Kidney epithelial cell (primary cell): ENCODE results near the gene ULK4. TPM values are rescaled to one million over a fixed set of nuclear protein-coding genes. Genes with fewer than 3 reads are reported as not detected.

Experiments
- DNase-seq: peaks from one replicate; pipeline ENCODE4 v3.0.0-alpha.2; 2010; ENCODE audit warnings: low read depth
- H3K27me3 ChIP-seq: 2 replicates; pipeline ENCODE4 v1.6.0; 2011; ENCODE audit warnings: low read length; ENCODE audit not compliant: control insufficient read depth, insufficient read depth
- H3K36me3 ChIP-seq: 2 replicates; pipeline ENCODE4 v1.5.1; 2011; ENCODE audit warnings: low read length; ENCODE audit not compliant: control insufficient read depth, insufficient read depth
- H3K4me3 ChIP-seq: 2 replicates; pipeline ENCODE4 v1.5.1; 2011; ENCODE audit warnings: low read depth, mild to moderate bottlenecking, control low read depth, low read length
- total RNA-seq: library from RNA; depleted of rRNA; stranded (reverse); fragments of >200 nt; gene quantifications from 2 replicates; pipeline ENCODE4 v1.2.3, GENCODE V29; 2015
- TF ChIP-seq, protein P1 (sequence below): IDR thresholded peaks from 2 replicates; pipeline ENCODE4 v1.5.1; 2011; ENCODE audit warnings: mild to moderate bottlenecking, moderate library complexity, low read length, control low read depth, inconsistent platforms; ENCODE audit not compliant: insufficient read depth, poor library complexity, severe bottlenecking

The ULK4 gene
- total RNA-seq, 1 donor from 2014 or later, result 18.3 TPM

GRCh38 chr3:41753651-41754050 is 208.3 kb downstream of the ULK4 start:
- H3K4me3 ChIP-seq, result no peak overlapping the region
- no peak for DNase-seq
- H3K36me3 ChIP-seq, result no peaks in the 10 kb centered on the region
- no peaks in the 10 kb centered on the region for H3K27me3 ChIP-seq
- TF ChIP-seq, protein P1, sequence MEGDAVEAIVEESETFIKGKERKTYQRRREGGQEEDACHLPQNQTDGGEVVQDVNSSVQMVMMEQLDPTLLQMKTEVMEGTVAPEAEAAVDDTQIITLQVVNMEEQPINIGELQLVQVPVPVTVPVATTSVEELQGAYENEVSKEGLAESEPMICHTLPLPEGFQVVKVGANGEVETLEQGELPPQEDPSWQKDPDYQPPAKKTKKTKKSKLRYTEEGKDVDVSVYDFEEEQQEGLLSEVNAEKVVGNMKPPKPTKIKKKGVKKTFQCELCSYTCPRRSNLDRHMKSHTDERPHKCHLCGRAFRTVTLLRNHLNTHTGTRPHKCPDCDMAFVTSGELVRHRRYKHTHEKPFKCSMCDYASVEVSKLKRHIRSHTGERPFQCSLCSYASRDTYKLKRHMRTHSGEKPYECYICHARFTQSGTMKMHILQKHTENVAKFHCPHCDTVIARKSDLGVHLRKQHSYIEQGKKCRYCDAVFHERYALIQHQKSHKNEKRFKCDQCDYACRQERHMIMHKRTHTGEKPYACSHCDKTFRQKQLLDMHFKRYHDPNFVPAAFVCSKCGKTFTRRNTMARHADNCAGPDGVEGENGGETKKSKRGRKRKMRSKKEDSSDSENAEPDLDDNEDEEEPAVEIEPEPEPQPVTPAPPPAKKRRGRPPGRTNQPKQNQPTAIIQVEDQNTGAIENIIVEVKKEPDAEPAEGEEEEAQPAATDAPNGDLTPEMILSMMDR, result no peak

- Histone ChIP-seq H3K27me3 (no peaks in the 10 kb centered on the region), H3K4me3 (no peak overlapping the region), H3K36me3 (no peaks in the 10 kb centered on the region)
- DNase-seq, result no peak
- TF ChIP-seq, protein P1, result no peak
Measured at GRCh38 chr3:41751597-41751996, 210.3 kb downstream of the ULK4 start.

- Histone ChIP-seq H3K27me3 (no peaks in the 10 kb centered on the region), H3K4me3 (no peak overlapping the region), H3K36me3 (no peaks in the 10 kb centered on the region)
- DNase-seq, result no peak
- TF ChIP-seq, protein P1, result no peak
Measured at GRCh38 chr3:41749988-41750387, 211.9 kb downstream of the ULK4 start.

DNA sequence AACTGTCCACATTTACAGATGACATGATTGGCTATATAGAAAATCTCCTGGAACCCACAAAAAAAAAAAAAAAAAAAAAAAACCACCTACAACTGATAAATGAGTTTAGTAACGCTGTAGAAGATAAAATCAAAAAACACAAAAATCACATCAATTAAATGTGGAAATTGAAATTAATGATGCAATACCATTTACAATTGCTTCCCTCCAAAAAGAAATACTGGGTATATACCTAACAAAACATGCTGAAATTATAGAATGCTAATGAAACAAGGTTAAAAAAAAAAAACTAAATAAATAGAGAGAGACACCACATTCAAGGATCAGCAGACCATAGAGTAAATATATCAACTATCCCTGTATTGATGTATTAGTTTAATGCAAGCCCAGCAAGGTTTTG is 215.7 kb downstream of the ULK4 start:
- Histone ChIP-seq H3K36me3 (no peaks in the 10 kb centered on the region), H3K4me3 (no peak overlapping the region), H3K27me3 (no peaks in the 10 kb centered on the region)
- no peak for DNase-seq
- TF ChIP-seq, protein P1, result no peak

- Histone ChIP-seq H3K27me3 (no peaks in the 10 kb centered on the region), H3K4me3 (no peak overlapping the region), H3K36me3 (no peaks in the 10 kb centered on the region)
- TF ChIP-seq, protein P1, result no peak
- no peak for DNase-seq
Measured at GRCh38 chr3:41742121-41742520, 219.8 kb downstream of the ULK4 start.

GRCh38 chr3:41740374-41740886 is 221.5 kb downstream of the ULK4 start:
- H3K36me3 ChIP-seq, result no peaks in the 10 kb centered on the region
- TF ChIP-seq, protein P1, result no peak
- H3K4me3 ChIP-seq, result no peak overlapping the region
- DNase-seq, result no peak
- no peaks in the 10 kb centered on the region for H3K27me3 ChIP-seq
